NCI-H187 treated with DMSO at 0.1 percent for 48 hours (cell line): ENCODE results near the gene PTP4A2.

ENCODE experiments used
- DNase-seq: peaks from one replicate; lab custom pipeline; 2025; lab: John Stamatoyannopoulos, UW

The PTP4A2 gene

DNA sequence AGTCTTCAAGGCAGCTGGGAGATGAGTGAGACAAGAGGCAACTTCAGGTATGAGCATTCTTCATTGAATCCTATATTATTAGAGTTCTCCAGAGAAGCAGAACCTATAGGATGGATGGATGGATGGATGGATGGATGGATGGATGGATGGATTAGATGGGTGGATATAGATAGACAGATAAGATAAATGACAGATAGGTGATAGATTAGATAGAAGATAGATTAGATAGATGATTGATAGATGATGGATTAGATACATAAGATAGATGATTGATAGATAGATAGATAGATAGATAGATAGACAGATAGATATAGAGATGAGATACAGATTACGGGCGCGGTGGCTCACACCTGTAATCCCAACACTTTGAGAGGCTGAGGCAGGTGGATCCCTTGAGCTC, 79.1 kb downstream of the PTP4A2 start:
- no peak for DNase-seq

DNA sequence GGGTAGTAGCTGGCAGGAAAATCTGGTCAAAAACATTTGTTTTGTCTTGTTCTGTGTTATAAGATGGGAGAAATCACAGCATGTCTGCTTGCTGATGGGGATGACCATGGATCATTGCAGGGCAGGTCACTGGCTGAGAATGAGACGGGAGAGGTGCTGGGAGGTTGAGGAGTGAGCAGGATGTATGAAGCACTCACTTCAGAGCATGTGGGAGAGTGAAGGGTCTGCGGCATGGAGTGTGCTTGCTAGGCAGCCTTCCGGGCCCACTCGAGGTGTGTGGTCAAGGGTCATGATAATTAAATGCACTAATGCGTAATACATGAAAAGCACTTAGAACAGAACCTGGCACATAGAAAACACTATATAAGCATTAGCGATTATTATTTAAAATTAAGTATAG, 80.3 kb downstream of the PTP4A2 start:
- no peak for DNase-seq
